ENCODE measurements around the gene SRGAP1. TPM values are rescaled to one million over a fixed set of nuclear protein-coding genes. Genes with fewer than 3 reads are reported as not detected.

The SRGAP1 gene
- total and polyA plus RNA-seq, 9 donors: 2.8 to 17.9 (median 8.6) TPM

DNA sequence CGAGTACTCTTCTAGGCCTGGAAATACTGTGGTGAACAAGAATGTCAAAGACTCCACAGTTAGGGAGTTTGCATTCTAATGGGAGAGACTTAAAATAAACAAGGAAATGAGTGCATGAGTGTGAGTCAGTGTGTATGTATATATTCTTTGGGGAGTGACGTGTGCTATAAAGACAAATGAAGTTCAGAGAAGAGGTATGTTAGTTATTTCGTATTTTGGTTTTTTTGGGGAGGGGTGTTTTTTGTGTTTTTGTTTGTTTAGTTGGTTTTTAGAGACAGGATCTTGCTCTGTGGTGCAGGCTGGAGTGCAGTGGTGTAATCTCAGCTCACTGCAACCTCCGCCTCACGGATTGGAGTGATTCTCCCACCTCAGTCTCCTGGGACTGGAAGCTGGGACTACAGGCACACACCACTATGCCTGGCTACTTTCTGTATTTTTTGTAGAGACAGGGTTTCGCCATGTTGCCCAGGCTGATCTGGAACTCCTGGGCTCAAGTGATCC lies 74.3 kb downstream of the SRGAP1 start:
- Histone ChIP-seq H3K36me3 (no peaks in the 10 kb centered on the region), H3K27me3 (no peaks in the 10 kb centered on the region), H3K27ac (peak overlapping the region in 1 of 2 donors; percentile 37), H3K9me3 (no peaks in the 10 kb centered on the region), H3K4me3 (no peak overlapping the region), H3K4me1 (ENCODE audit: insufficient read depth) (peaks cover 13% of the 10 kb centered on the region)
- 82 to 88% (median 84%) methylated on average over 6 of the region's 6 CpGs for WGBS, 3 donors
- TF ChIP-seq, protein P1, sequence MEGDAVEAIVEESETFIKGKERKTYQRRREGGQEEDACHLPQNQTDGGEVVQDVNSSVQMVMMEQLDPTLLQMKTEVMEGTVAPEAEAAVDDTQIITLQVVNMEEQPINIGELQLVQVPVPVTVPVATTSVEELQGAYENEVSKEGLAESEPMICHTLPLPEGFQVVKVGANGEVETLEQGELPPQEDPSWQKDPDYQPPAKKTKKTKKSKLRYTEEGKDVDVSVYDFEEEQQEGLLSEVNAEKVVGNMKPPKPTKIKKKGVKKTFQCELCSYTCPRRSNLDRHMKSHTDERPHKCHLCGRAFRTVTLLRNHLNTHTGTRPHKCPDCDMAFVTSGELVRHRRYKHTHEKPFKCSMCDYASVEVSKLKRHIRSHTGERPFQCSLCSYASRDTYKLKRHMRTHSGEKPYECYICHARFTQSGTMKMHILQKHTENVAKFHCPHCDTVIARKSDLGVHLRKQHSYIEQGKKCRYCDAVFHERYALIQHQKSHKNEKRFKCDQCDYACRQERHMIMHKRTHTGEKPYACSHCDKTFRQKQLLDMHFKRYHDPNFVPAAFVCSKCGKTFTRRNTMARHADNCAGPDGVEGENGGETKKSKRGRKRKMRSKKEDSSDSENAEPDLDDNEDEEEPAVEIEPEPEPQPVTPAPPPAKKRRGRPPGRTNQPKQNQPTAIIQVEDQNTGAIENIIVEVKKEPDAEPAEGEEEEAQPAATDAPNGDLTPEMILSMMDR (IDR thresholded peaks at IDR 0.05): no peak
- TF ChIP-seq EP300 (IDR thresholded peaks at IDR 0.05) (no peak), POLR2A (IDR thresholded peaks at IDR 0.05) (no peak)
- DNase-seq: no peak
- intact Hi-C loops (cut with DNase I): no loop called here

DNA sequence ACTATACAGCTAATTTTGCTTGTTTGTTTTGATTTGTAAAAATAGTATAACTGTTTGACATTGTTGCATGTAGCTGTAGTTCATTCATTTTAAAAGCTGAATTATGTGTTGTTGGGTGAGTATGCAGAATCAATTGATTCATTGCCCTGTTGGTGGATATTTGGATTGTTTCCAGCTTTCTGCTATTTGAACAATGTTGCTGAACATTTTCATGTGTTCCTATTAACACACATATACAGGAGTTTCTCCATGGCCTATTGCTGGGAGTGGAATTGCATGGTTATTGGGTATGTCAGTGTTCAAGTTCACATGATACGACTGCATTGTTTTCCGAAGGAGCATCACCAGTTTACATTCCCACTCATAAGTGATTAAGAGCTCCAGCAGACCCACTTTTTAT lies 75.3 kb downstream of the SRGAP1 start:
- H3K9me3 ChIP-seq: no peaks in the 10 kb centered on the region
- WGBS, 3 donors: 86 to 97% (median 92%) methylated on average over 2 of the region's 2 CpGs
- no peak for DNase-seq
- intact Hi-C loops (cut with DNase I): no loop called here
- no peaks in the 10 kb centered on the region for H3K27me3 ChIP-seq
- TF ChIP-seq, protein P1 (IDR thresholded peaks at IDR 0.05): no peak
- TF ChIP-seq POLR2A (IDR thresholded peaks at IDR 0.05) (no peak), EP300 (IDR thresholded peaks at IDR 0.05) (no peak)
- H3K4me3 ChIP-seq: no peak overlapping the region
- H3K36me3 ChIP-seq: no peaks in the 10 kb centered on the region
- peaks cover 13% of the 10 kb centered on the region for H3K4me1 ChIP-seq (ENCODE audit: insufficient read depth)
- H3K27ac ChIP-seq: no peak overlapping the region

DNA sequence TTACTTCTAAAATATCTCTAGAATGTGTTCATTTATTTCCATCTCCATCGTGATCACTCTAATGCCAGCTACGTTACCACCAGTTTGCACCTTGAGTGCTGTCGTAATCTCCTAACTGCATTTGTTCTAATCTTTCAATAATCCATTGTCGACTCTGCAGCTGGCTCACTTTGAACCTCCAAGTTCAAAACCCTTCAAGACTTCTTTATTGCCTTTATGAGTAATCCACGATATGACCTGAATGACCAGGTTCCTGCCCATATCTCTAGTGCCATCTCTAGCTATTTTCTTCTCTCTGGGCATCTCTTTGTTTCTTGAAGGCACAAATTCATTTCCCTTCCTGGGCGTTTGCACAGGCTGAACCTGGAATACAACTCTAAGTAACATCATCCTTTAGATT lies 76.7 kb downstream of the SRGAP1 start:
- Histone ChIP-seq H3K27me3 (no peaks in the 10 kb centered on the region), H3K27ac (no peak overlapping the region), H3K4me3 (no peak overlapping the region), H3K9me3 (no peaks in the 10 kb centered on the region), H3K4me1 (ENCODE audit: insufficient read depth) (peaks cover 9% of the 10 kb centered on the region), H3K36me3 (no peaks in the 10 kb centered on the region)
- no peak for DNase-seq
- 94 to 95% (median 95%) methylated on average over 6 of the region's 6 CpGs for WGBS, 3 donors
- intact Hi-C loops (cut with DNase I): no loop called here
- TF ChIP-seq POLR2A (IDR thresholded peaks at IDR 0.05) (no peak), EP300 (IDR thresholded peaks at IDR 0.05) (no peak)
- TF ChIP-seq, protein P1 (IDR thresholded peaks at IDR 0.05): no peak

DNA sequence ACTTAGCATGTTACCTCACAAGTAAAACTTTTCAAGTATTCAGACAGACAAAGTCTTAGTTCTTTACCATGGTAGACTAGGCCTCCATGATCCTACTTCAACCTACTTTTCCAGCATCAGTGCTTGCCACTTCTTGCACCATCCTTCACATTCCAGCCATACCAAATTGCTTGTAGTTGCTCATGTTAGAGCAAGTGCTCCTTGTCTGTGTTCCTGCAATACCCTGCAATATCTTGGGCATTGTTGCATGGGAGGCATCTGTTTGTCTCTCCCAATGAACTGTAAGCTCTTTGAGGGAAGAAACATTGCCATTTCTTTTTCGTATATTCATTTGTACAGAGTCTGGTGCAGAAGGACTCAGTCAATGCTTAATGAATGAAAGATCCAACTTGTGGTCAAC lies 78.0 kb downstream of the SRGAP1 start:
- DNase-seq: no peak
- 96 to 100% (median 100%) methylated on average over 1 of the region's 1 CpG for WGBS, 3 donors
- H3K4me3 ChIP-seq: no peak overlapping the region
- TF ChIP-seq, protein P1 (IDR thresholded peaks at IDR 0.05): no peak
- no peak for TF ChIP-seq EP300 (IDR thresholded peaks at IDR 0.05)
- TF ChIP-seq POLR2A (IDR thresholded peaks at IDR 0.05): no peak
- H3K27me3 ChIP-seq: no peaks in the 10 kb centered on the region
- intact Hi-C loops (cut with DNase I): no loop called here
- H3K9me3 ChIP-seq: no peaks in the 10 kb centered on the region
- H3K27ac ChIP-seq: no peak overlapping the region
- peaks cover 5% of the 10 kb centered on the region for H3K4me1 ChIP-seq (ENCODE audit: insufficient read depth)
- H3K36me3 ChIP-seq: no peaks in the 10 kb centered on the region
